Naive B cell (primary cell): Measurements from ENCODE around the gene EXOC3L2. TPM values are rescaled to one million over a fixed set of nuclear protein-coding genes. Genes with fewer than 3 reads are reported as not detected.
A peak's percentile ranks its signal among the peaks of the same experiment; 100 is the strongest.
"Not testable (repeated sequence)": the region's sequence is repeated elsewhere in the genome, so short reads cannot be mapped to it uniquely, and the experiment has no call there.

Experiments used
- ATAC-seq, 2 donors: fragments of 150-1000 bp; cut with Tn5 transposase; 2 replicates each; pipeline ENCODE4 v1.10.0; 2021; ENCODE audit warnings: low read depth in 2 of 2, mild to moderate bottlenecking in 2 of 2, moderate library complexity in 2 of 2
- DNase-seq: peaks from one replicate; pipeline ENCODE4 v3.0.0; 2022
- H3K27ac Mint-ChIP-seq, 6 donors: one replicate each; pipeline ENCODE4 v1.8.0; 2020 to 2022; ENCODE audit warnings: mild to moderate bottlenecking in 6 of 6, mixed read lengths in 6 of 6, moderate library complexity in 5 of 6, inconsistent platforms in 2 of 6
- H3K27me3 Mint-ChIP-seq, 3 donors: one replicate each; pipeline ENCODE4 v1.8.0; 2021 to 2022; ENCODE audit warnings: mixed read lengths in 3 of 3, mild to moderate bottlenecking in 1 of 3
- H3K36me3 Mint-ChIP-seq, 2 donors: one replicate each; pipeline ENCODE4 v1.8.0; 2020 to 2022; ENCODE audit warnings: mixed read lengths in 2 of 2, inconsistent platforms in 1 of 2, mild to moderate bottlenecking in 1 of 2
- H3K4me1 Mint-ChIP-seq, 3 donors: one replicate each; pipeline ENCODE4 v1.8.0; 2020 to 2022; ENCODE audit warnings: mixed read lengths in 3 of 3, inconsistent platforms in 1 of 3, mild to moderate bottlenecking in 1 of 3, moderate library complexity in 1 of 3
- H3K4me3 Mint-ChIP-seq, 8 donors: one replicate each; pipeline ENCODE4 v1.8.0; 2020 to 2022; ENCODE audit warnings: mild to moderate bottlenecking in 8 of 8, mixed read lengths in 8 of 8, moderate library complexity in 8 of 8, inconsistent platforms in 2 of 8
- H3K9me3 Mint-ChIP-seq, 7 donors: one replicate each; pipeline ENCODE4 v1.8.0; 2020 to 2022; ENCODE audit warnings: mixed read lengths in 7 of 7, mild to moderate bottlenecking in 5 of 7, inconsistent platforms in 2 of 7, moderate library complexity in 1 of 7
- polyA plus RNA-seq, 6 donors: library from polyadenylated mRNA; unstranded; fragments of 300-500 nt; fragmentation: Illumina TruSeq; gene quantifications; one replicate each; pipeline ENCODE4 v1.2.3, GENCODE V29; 2021; ENCODE audit warnings: low read depth in 6 of 6

The EXOC3L2 gene
- polyA plus RNA-seq, 6 donors from 2014 or later: not detected

- H3K9me3 Mint-ChIP-seq: no peaks in the 10 kb centered on the region
- no peaks in the 10 kb centered on the region for H3K36me3 Mint-ChIP-seq
- peak within 1 kb of the TSS; percentile 81 to 98 (median 92) for H3K4me3 Mint-ChIP-seq
- H3K4me1 Mint-ChIP-seq: peaks cover 34 to 51% (median 49%) of the 10 kb centered on the region in 3 donors
- H3K27ac Mint-ChIP-seq: peak within 1 kb of the TSS in 5 of 6 donors; percentile 76 to 90 (median 83)
- ATAC-seq: peak; percentile 71 to 76
- DNase-seq: peak; percentile 40
- no peaks in the 10 kb centered on the region for H3K27me3 Mint-ChIP-seq
Observed at GRCh38 chr19:45250832-45251451, 5.7 kb upstream of the EXOC3L2 start, which contains the start of gene MARK4. Gene MARK4, plus strand, starts transcription at chr19:45251271. Its CDS starts 318 bp downstream, at chr19:45251589.

- peaks cover 30 to 48% (median 44%) of the 10 kb centered on the region in 3 donors for H3K4me1 Mint-ChIP-seq
- H3K4me3 Mint-ChIP-seq: peak overlapping the region; percentile 80 to 98 (median 92)
- peak overlapping the region in 3 of 6 donors; percentile 78 to 90 (median 81) for H3K27ac Mint-ChIP-seq
- H3K27me3 Mint-ChIP-seq: peaks cover 0 to 6% (median under 1%) of the 10 kb centered on the region in 3 donors
- ATAC-seq (no peak), DNase-seq (no peak)
- H3K36me3 Mint-ChIP-seq: no peaks in the 10 kb centered on the region
- no peaks in the 10 kb centered on the region for H3K9me3 Mint-ChIP-seq
Observed at GRCh38 chr19:45250216-45250831, 5.1 kb upstream of the EXOC3L2 start.

- ATAC-seq (no peak), DNase-seq (no peak)
- peaks cover 7 to 15% (median 10%) of the 10 kb centered on the region in 3 donors for H3K27me3 Mint-ChIP-seq
- H3K4me1 Mint-ChIP-seq: peaks cover 30 to 42% (median 40%) of the 10 kb centered on the region in 3 donors
- H3K27ac Mint-ChIP-seq: peak overlapping the region in 1 of 6 donors; percentile 38
- no peaks in the 10 kb centered on the region for H3K9me3 Mint-ChIP-seq
- no peaks in the 10 kb centered on the region for H3K36me3 Mint-ChIP-seq
- peak overlapping the region in 6 of 8 donors; percentile 57 to 98 (median 82) for H3K4me3 Mint-ChIP-seq
Observed at GRCh38 chr19:45249261-45250033, 4.2 kb upstream of the EXOC3L2 start.

DNA sequence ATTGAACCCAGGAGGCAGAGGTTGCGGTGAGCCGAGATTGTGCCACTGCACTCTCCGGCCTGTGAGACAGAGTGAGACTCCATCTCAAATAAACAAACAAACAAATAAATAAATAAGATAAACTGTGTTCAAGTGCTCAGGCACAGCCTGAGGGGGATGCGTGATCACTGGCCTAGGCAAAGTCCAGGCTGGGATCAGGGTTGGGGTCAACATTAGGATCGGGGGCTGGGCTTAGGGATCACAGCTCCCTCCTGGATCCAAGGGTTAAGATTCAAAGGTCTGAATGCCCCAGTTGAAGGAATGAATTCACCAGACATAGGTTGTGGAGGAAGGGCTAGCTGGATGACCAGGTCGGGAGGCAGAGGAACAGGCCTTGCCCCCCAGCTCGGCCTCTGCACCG, 1.9 kb upstream of the EXOC3L2 start:
- H3K27ac Mint-ChIP-seq: no peak overlapping the region
- no peak for ATAC-seq
- peak overlapping the region in 1 of 8 donors; percentile 25 for H3K4me3 Mint-ChIP-seq
- peaks cover 13 to 22% (median 17%) of the 10 kb centered on the region in 3 donors for H3K27me3 Mint-ChIP-seq
- H3K4me1 Mint-ChIP-seq: peaks cover 11 to 20% (median 19%) of the 10 kb centered on the region in 3 donors
- no peaks in the 10 kb centered on the region for H3K9me3 Mint-ChIP-seq
- H3K36me3 Mint-ChIP-seq: no peaks in the 10 kb centered on the region
- DNase-seq: no peak

DNA sequence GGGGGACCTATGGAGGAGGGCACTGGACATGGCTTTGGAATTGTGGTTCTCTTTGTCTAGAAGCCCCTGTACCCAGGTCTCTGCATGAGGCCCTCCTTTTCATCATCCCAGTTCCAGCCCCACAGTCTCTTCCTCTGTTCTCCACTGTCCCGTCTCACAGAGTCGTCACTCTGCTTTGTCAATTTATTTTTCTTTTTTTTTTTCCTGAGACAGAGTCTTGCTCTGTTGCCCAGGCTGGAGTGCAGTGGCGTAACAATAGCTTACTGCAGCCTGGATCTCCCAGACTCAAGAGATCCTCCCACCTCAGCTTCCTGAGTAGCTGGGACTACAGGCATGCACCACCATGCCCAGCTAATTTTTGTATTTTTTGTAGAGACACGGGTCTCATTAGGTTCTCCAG, 619 bp upstream of the EXOC3L2 start:
- DNase-seq (no peak), ATAC-seq (no peak)
- Mint-ChIP-seq H3K27me3 (peaks cover 13 to 26% (median 22%) of the 10 kb centered on the region in 3 donors), H3K4me3 (no peak overlapping the region), H3K9me3 (peaks cover 0 to 2% (median 0%) of the 10 kb centered on the region in 7 donors), H3K27ac (no peak overlapping the region), H3K4me1 (peaks cover 7 to 16% (median 14%) of the 10 kb centered on the region in 3 donors), H3K36me3 (no peaks in the 10 kb centered on the region)

DNA sequence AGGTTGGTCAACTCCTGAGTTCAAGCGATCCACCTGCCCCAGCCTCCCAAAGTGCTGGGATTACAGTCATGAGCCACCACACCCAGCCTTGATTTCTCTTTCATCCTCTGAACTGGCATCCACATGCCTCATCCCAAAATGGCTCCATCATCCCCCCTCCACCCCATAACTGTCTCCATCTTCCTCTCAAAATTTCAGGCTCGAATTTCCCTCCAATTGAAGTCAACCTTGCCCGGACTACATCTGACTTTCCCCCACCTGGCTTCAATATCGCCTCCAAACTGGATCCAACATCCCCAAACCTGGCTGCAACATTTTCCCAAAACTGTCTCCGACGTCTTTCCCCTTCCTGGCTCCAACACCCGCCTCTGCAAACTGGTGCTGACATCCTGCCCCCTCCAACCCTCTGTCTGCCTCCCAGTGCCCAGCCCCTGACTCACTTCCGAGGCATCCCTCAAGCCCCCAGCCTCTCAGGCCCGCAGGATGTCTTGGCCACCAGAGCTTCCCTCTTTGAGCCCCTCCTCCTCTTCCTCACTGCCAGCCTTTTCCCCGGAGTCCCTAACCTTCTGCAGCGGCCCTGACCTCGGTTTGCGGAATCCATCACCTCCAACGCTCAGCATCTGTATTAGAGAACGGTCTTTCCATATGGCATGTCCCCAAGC, 943 bp downstream of the EXOC3L2 start:
- peak overlapping the region in 1 of 6 donors; percentile 33 for H3K27ac Mint-ChIP-seq
- H3K4me1 Mint-ChIP-seq: peaks cover 3 to 12% (median 7%) of the 10 kb centered on the region in 3 donors
- no peaks in the 10 kb centered on the region for H3K36me3 Mint-ChIP-seq
- H3K4me3 Mint-ChIP-seq: peak overlapping the region in 1 of 8 donors; percentile 49
- no peak for DNase-seq
- no peak for ATAC-seq
- peaks cover 0 to 2% (median 0%) of the 10 kb centered on the region in 7 donors for H3K9me3 Mint-ChIP-seq
- H3K27me3 Mint-ChIP-seq: peaks cover 13 to 26% (median 22%) of the 10 kb centered on the region in 3 donors

DNA sequence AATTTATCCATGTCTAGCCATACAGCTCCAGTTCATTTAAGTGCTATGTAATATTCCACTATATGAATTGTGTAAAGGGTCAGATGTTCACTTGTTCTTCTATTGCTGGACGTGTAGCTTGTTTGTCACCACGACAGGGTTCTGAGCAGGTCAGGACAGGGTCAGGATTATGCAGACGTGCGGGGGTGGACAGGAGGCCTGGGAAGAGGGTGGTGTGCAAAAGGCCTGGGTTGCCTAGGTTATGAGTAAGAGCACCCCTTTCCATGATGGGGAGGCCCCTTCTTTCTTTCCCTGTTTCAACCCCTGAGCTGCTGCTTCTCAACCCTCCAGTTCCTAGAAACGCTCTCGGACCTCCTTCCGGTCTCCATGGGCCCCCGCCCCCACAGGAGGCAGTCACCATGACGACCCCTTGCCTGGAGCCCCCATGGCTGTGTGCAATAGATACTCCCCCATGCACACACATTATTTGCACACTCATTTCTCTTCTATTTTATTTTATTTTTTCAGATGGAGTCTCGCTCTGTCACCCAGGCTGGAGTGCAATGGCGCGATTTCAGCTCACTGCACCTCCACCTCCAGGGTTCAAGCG, 2.0 kb downstream of the EXOC3L2 start:
- Mint-ChIP-seq H3K9me3 (peaks cover 0 to 2% (median 0%) of the 10 kb centered on the region in 7 donors), H3K27ac (no peak overlapping the region), H3K4me1 (peaks cover 0 to 2% (median 0%) of the 10 kb centered on the region in 3 donors), H3K36me3 (no peaks in the 10 kb centered on the region), H3K27me3 (peaks cover 13 to 26% (median 23%) of the 10 kb centered on the region in 3 donors), H3K4me3 (peak overlapping the region in 1 of 8 donors; percentile 44)
- ATAC-seq (no peak), DNase-seq (no peak)

GRCh38 chr19:45238556-45238955, 6.7 kb downstream of the EXOC3L2 start:
- DNase-seq (no peak), ATAC-seq (no peak)
- Mint-ChIP-seq H3K9me3 (peaks cover 0 to 3% (median 0%) of the 10 kb centered on the region in 7 donors), H3K27ac (no peak overlapping the region), H3K4me3 (no peak overlapping the region), H3K36me3 (no peaks in the 10 kb centered on the region), H3K27me3 (peaks cover 20 to 40% (median 39%) of the 10 kb centered on the region in 3 donors), H3K4me1 (peaks cover 10 to 21% (median 17%) of the 10 kb centered on the region in 3 donors)

GRCh38 chr19:45235485-45235884, 9.7 kb downstream of the EXOC3L2 start:
- Mint-ChIP-seq H3K4me1 (peaks cover 10 to 21% (median 18%) of the 10 kb centered on the region in 3 donors), H3K9me3 (peaks cover 0 to 3% (median 0%) of the 10 kb centered on the region in 7 donors), H3K4me3 (peak overlapping the region in 7 of 8 donors; percentile 45 to 82 (median 54)), H3K36me3 (no peaks in the 10 kb centered on the region), H3K27ac (peak overlapping the region in 1 of 6 donors; percentile 39), H3K27me3 (peaks cover 18 to 54% (median 47%) of the 10 kb centered on the region in 3 donors)
- ATAC-seq (no peak), DNase-seq (no peak)

DNA sequence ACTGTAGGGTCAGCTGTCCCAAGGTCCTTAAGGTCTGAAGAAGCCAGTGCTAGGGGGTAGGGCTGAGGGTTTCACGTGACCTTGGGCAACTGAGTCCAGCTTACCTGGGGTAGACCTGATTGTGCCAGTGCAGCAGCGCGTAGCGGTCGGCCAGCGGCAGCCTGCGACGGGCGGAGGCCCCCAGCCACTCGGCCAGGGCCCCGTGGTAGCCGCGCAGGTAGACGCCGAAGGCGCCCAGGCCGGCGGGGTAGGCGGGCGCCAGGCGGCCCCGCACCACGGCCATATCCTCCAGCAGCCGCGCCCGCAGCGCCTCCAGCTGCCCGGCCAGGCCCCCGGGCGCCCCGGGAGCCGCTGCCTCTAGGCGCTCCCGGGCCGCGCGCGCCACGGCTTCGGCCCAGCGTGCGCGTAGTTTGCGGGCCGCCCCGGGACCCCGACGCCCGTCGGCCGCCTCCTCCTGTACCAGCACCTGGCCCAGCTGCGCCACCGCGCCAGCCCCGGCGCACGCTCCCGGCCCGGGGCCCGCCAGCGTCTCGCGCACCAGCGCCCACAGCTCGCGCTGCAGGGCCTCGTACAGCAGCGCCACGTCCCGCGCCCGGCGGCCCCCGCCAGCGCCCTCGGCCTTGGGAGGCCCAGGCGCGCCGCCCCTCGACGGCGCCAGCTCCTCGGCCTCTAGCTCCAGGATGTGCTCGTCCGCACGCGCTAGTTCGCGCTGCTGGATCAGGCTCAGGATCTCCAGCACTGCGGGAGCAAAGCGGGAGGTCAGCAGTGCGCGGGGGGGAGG, 10.9 kb downstream of the EXOC3L2 start:
- Mint-ChIP-seq H3K4me3 (peak overlapping the region in 2 of 8 donors; percentile 33 to 38), H3K4me1 (peaks cover 10 to 21% (median 18%) of the 10 kb centered on the region in 3 donors), H3K27me3 (peaks cover 18 to 54% (median 47%) of the 10 kb centered on the region in 3 donors), H3K36me3 (no peaks in the 10 kb centered on the region), H3K27ac (peak overlapping the region in 2 of 6 donors; percentile 1 to 34), H3K9me3 (peaks cover 0 to 3% (median 0%) of the 10 kb centered on the region in 7 donors)
- DNase-seq: no peak
- ATAC-seq: no peak

- DNase-seq (no peak), ATAC-seq (no peak)
- peaks cover 0 to 3% (median 0%) of the 10 kb centered on the region in 7 donors for H3K9me3 Mint-ChIP-seq
- H3K36me3 Mint-ChIP-seq: no peaks in the 10 kb centered on the region
- no peak overlapping the region for H3K4me3 Mint-ChIP-seq
- peaks cover 11 to 52% (median 42%) of the 10 kb centered on the region in 3 donors for H3K27me3 Mint-ChIP-seq
- H3K4me1 Mint-ChIP-seq: peaks cover 10 to 21% (median 18%) of the 10 kb centered on the region in 3 donors
- no peak overlapping the region for H3K27ac Mint-ChIP-seq
Observed at GRCh38 chr19:45231891-45232290, 13.3 kb downstream of the EXOC3L2 start.

- H3K4me3 Mint-ChIP-seq, ATAC-seq, H3K36me3 Mint-ChIP-seq, H3K4me1 Mint-ChIP-seq, H3K9me3 Mint-ChIP-seq, H3K27ac Mint-ChIP-seq, DNase-seq: not testable (repeated sequence)
- peaks cover 11 to 51% (median 22%) of the 10 kb centered on the region in 3 donors for H3K27me3 Mint-ChIP-seq
Observed at GRCh38 chr19:45229056-45229455, 16.2 kb downstream of the EXOC3L2 start.
